Neural progenitor cell (in vitro differentiated cells): ENCODE measurements around the gene RNPS1. TPM values are rescaled to one million over a fixed set of nuclear protein-coding genes. Genes with fewer than 3 reads are reported as not detected.

Source experiments
- DNase-seq: peaks from one replicate; pipeline ENCODE4 v3.0.0-alpha.2; 2016; ENCODE audit warnings: low spot score
- H2AFZ ChIP-seq: fragments of 200-600 bp; sonication (generic); replicated peaks from 2 replicates; pipeline ENCODE4 v1.6.1; 2016; ENCODE audit warnings: antibody characterized with exemption
- H3F3A ChIP-seq: fragments of 200-600 bp; sonication (generic); 2 replicates; pipeline ENCODE4 v1.6.1; 2016; ENCODE audit warnings: antibody characterized with exemption, low read depth
- H3K27ac ChIP-seq: fragments of 200-600 bp; sonication (generic); 2 replicates; pipeline ENCODE4 v1.5.1; 2016; ENCODE audit warnings: mild to moderate bottlenecking
- H3K27me3 ChIP-seq: fragments of 200-600 bp; sonication (generic); 2 replicates; pipeline ENCODE4 v1.6.1; 2016; ENCODE audit warnings: mild to moderate bottlenecking, moderate library complexity
- H3K36me3 ChIP-seq: fragments of 200-600 bp; sonication (generic); 2 replicates; pipeline ENCODE4 v1.5.1; 2016
- H3K4me1 ChIP-seq: fragments of 200-600 bp; sonication (generic); 2 replicates; pipeline ENCODE4 v1.6.1; 2016; ENCODE audit warnings: mixed run types
- H3K4me2 ChIP-seq: fragments of 200-600 bp; sonication (generic); 2 replicates; pipeline ENCODE4 v1.6.1; 2016
- H3K4me3 ChIP-seq: fragments of 200-600 bp; sonication (generic); 2 replicates; pipeline ENCODE4 v1.5.1; 2016
- H3K79me2 ChIP-seq: fragments of 200-600 bp; sonication (generic); 2 replicates; pipeline ENCODE4 v1.6.1; 2016; ENCODE audit warnings: low read depth
- H3K9ac ChIP-seq: fragments of 200-600 bp; sonication (generic); 2 replicates; pipeline ENCODE4 v1.6.1; 2016
- H3K9me3 ChIP-seq: fragments of 200-600 bp; sonication (generic); 2 replicates; pipeline ENCODE4 v1.5.1; 2016; ENCODE audit warnings: low read depth
- H4K20me1 ChIP-seq: fragments of 200-600 bp; sonication (generic); 2 replicates; pipeline ENCODE4 v1.6.1; 2016; ENCODE audit warnings: low read depth
- H3K27ac Mint-ChIP-seq: 3 replicates; pipeline ENCODE4 v1.8.0; 2021; ENCODE audit warnings: mixed read lengths
- H3K27me3 Mint-ChIP-seq: 2 replicates; pipeline ENCODE4 v1.8.0; 2022; ENCODE audit warnings: low read depth, mild to moderate bottlenecking, inconsistent platforms, moderate library complexity, mixed read lengths; ENCODE audit not compliant: insufficient read depth
- H3K36me3 Mint-ChIP-seq: 3 replicates; pipeline ENCODE4 v1.8.0; 2021; ENCODE audit warnings: mixed read lengths
- H3K4me1 Mint-ChIP-seq: 3 replicates; pipeline ENCODE4 v1.8.0; 2021; ENCODE audit warnings: mixed read lengths
- H3K4me3 Mint-ChIP-seq: 3 replicates; pipeline ENCODE4 v1.8.0; 2021; ENCODE audit warnings: mild to moderate bottlenecking, moderate library complexity, mixed read lengths
- H3K9me3 Mint-ChIP-seq: 3 replicates; pipeline ENCODE4 v1.8.0; 2020; ENCODE audit warnings: mixed read lengths
- CTCF ChIP-seq: fragments of 200-600 bp; sonication (generic); IDR thresholded peaks from 2 replicates; pipeline ENCODE4 v1.5.1; 2017; ENCODE audit warnings: antibody characterized with exemption, mild to moderate bottlenecking
- EZH2 ChIP-seq: fragments of 200-600 bp; sonication (generic); IDR thresholded peaks from 2 replicates; pipeline ENCODE4 v1.6.1; 2017; ENCODE audit warnings: antibody characterized with exemption, mild to moderate bottlenecking, moderate library complexity
- EZH2phosphoT487 ChIP-seq: fragments of 200-600 bp; sonication (generic); IDR thresholded peaks from 2 replicates; pipeline ENCODE4 v1.6.1; 2017; ENCODE audit warnings: antibody characterized with exemption
- total RNA-seq: library from RNA; depleted of rRNA; stranded (reverse); fragments of >200 nt; gene quantifications from 2 replicates; pipeline ENCODE4 v1.2.3, GENCODE V29; 2015; ENCODE audit warnings: low replicate concordance

RNPS1 gene
- total RNA-seq, 1 donor from 2014 or later, result 176 TPM

- no peaks in the 10 kb centered on the region for H3K9me3 ChIP-seq
- Mint-ChIP-seq H3K27me3 (peaks cover 2% of the 10 kb centered on the region), H3K9me3 (no peaks in the 10 kb centered on the region), H3K4me1 (peaks cover 2% of the 10 kb centered on the region), H3K36me3 (no peaks in the 10 kb centered on the region), H3K27ac (no peak overlapping the region), H3K4me3 (no peak overlapping the region)
- H3K9ac ChIP-seq, result peak overlapping the region; percentile 58
- H3K4me1 ChIP-seq, result no peaks in the 10 kb centered on the region
- no peak for TF ChIP-seq CTCF
- TF ChIP-seq EZH2phosphoT487, result no peak
- TF ChIP-seq EZH2, result no peak
- H2AFZ ChIP-seq, result no peak overlapping the region
- H3K4me3 ChIP-seq, result no peak overlapping the region
- H3K27me3 ChIP-seq, result no peaks in the 10 kb centered on the region
- H3K36me3 ChIP-seq, result no peaks in the 10 kb centered on the region
- H3F3A ChIP-seq, result no peaks in the 10 kb centered on the region
- no peak overlapping the region for H3K27ac ChIP-seq
- DNase-seq, result no peak
- no peak overlapping the region for H3K4me2 ChIP-seq
- no peaks in the 10 kb centered on the region for H3K79me2 ChIP-seq
- H4K20me1 ChIP-seq, result no peaks in the 10 kb centered on the region
These were observed 8.7 kb upstream of the RNPS1 start for GRCh38 chr16:2276368-2277195.

GRCh38 chr16:2275476-2276367 is 7.8 kb upstream of the RNPS1 start:
- Histone ChIP-seq H3K27ac (no peak overlapping the region), H3K4me1 (no peaks in the 10 kb centered on the region)
- no peak for DNase-seq

GRCh38 chr16:2273931-2274330 is 6.0 kb upstream of the RNPS1 start:
- Mint-ChIP-seq H3K9me3 (no peaks in the 10 kb centered on the region), H3K36me3 (no peaks in the 10 kb centered on the region), H3K4me3 (no peak overlapping the region), H3K27me3 (peaks cover 4% of the 10 kb centered on the region), H3K27ac (no peak overlapping the region), H3K4me1 (peaks cover 9% of the 10 kb centered on the region)
- no peak overlapping the region for H2AFZ ChIP-seq
- DNase-seq, result no peak
- H3K9ac ChIP-seq, result no peak overlapping the region
- H3K27me3 ChIP-seq, result no peaks in the 10 kb centered on the region
- H3K4me3 ChIP-seq, result no peak overlapping the region
- no peak overlapping the region for H3K27ac ChIP-seq
- H4K20me1 ChIP-seq, result peaks cover 10% of the 10 kb centered on the region
- no peak for TF ChIP-seq EZH2phosphoT487
- no peak for TF ChIP-seq CTCF
- TF ChIP-seq EZH2, result no peak
- H3K9me3 ChIP-seq, result no peaks in the 10 kb centered on the region
- no peak overlapping the region for H3K4me2 ChIP-seq
- H3K79me2 ChIP-seq, result peaks cover 17% of the 10 kb centered on the region
- peaks cover 7% of the 10 kb centered on the region for H3F3A ChIP-seq
- peaks cover 3% of the 10 kb centered on the region for H3K4me1 ChIP-seq
- no peaks in the 10 kb centered on the region for H3K36me3 ChIP-seq

More at GRCh38 chr16:2275476-2276367, 7.8 kb upstream of the RNPS1 start:
- Histone ChIP-seq H3K9ac (no peak overlapping the region), H3K9me3 (no peaks in the 10 kb centered on the region), H4K20me1 (no peaks in the 10 kb centered on the region), H3K79me2 (no peaks in the 10 kb centered on the region), H3K36me3 (no peaks in the 10 kb centered on the region), H3K27me3 (no peaks in the 10 kb centered on the region), H2AFZ (no peak overlapping the region), H3F3A (no peaks in the 10 kb centered on the region), H3K4me3 (no peak overlapping the region), H3K4me2 (no peak overlapping the region)
- no peaks in the 10 kb centered on the region for H3K9me3 Mint-ChIP-seq
- peaks cover 2% of the 10 kb centered on the region for H3K4me1 Mint-ChIP-seq
- H3K27me3 Mint-ChIP-seq, result peaks cover 4% of the 10 kb centered on the region
- no peaks in the 10 kb centered on the region for H3K36me3 Mint-ChIP-seq
- H3K4me3 Mint-ChIP-seq, result no peak overlapping the region
- no peak overlapping the region for H3K27ac Mint-ChIP-seq
- TF ChIP-seq EZH2 (no peak), CTCF (no peak), EZH2phosphoT487 (no peak)
